ENCODE data around the gene DMD. TPM values are rescaled to one million over a fixed set of nuclear protein-coding genes. Genes with fewer than 3 reads are reported as not detected.
"Not testable (repeated sequence)": the region's sequence is repeated elsewhere in the genome, so short reads cannot be mapped to it uniquely, and the experiment has no call there.

Gene DMD
- total RNA-seq, 2 donors from 2014 or later, result 0.43 to 2.0 TPM

DNA sequence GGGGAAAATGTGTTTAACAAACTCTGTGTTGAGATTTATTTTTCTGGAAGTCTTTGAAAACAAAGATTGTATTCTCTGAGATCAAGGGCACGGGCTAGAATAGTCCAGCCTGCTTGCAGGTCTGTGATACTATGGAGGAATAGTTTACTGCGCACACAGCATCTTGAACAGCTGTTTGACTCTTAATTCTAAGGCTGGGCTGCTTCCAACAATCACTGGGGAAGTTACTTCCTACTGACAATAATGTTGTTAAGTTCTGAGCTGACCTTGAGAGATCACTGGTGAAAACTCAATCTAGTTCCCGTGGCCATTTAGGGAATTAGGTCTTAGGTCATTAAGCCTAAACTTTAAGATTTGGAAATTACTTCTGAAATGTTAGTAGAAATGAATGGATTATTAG, 1723.4 kb downstream of the DMD start:
- Mint-ChIP-seq H3K9me3 (no peaks in the 10 kb centered on the region), H3K27ac (no peak overlapping the region), H3K36me3 (no peaks in the 10 kb centered on the region)
- ATAC-seq, result no peak
- no peak for DNase-seq (ENCODE audit: low spot score in 2 of 2)

DNA sequence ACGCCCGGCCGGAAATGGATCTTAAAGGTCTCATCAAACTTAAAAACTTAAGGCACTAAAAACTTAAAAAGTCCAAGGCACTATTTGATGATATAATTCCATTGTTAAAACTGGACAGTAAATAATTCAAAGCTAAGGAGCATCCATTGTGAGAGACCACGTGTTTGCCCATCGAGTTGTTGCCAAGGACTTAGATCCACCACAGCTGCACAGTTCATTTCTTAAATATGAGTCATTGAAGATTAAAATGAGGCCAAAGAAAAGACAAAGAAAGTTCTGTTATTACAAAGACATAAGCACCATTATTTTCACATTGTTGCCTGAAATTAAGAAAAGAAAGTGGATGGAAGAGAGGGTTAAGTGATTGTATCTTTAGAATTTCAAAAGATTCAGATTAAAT, 1728.0 kb downstream of the DMD start:
- no peaks in the 10 kb centered on the region for H3K9me3 Mint-ChIP-seq
- ATAC-seq (no peak), DNase-seq (ENCODE audit: low spot score in 2 of 2) (no peak)
- H3K27ac Mint-ChIP-seq, result no peak overlapping the region
- H3K36me3 Mint-ChIP-seq, result no peaks in the 10 kb centered on the region

DNA sequence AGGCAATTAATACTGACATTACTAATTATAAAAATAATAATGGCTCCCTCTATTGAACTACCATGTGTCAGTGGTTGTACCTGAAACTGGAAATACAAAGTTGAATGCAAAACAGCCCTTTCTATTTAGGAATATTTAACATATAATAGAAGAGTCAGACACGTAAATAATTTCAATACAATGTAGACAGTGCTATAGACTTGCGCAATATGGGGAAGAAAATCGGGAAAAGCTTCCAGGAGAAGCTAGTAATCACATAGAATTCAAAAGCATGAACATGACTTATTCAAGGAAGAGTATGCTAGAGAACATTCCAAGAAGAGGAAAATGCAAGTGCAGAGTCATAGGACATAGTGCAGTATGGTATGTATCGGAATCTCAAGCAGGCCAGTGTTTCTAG, 1730.7 kb downstream of the DMD start:
- DNase-seq (ENCODE audit: low spot score in 2 of 2) (no peak), ATAC-seq (no peak)
- Mint-ChIP-seq H3K27ac (no peak overlapping the region), H3K36me3 (no peaks in the 10 kb centered on the region), H3K9me3 (no peaks in the 10 kb centered on the region)

DNA sequence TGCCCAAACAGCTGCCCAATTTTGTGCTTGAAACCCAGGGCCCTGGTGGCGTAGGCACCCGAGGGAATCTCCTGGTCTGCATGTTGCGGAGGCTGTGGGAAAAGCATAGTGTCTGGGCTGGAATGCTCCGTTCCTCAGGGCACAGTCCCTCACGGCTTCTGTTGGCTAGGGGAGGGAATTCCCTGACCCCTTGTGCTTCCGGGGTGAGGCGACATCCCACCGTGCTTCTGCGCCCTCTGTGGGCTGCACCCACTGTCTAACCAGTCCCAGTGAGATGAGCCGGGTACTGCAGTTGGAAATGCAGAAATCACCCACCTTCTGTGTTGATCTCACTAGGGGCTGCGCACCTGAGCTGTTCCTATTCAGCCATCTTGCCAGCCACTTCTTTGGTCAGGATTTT, 1740.1 kb downstream of the DMD start:
- ATAC-seq (no peak), DNase-seq (ENCODE audit: low spot score in 2 of 2) (no peak)
- Mint-ChIP-seq H3K9me3 (peaks cover 6 to 8% of the 10 kb centered on the region in 2 donors), H3K27ac (no peak overlapping the region), H3K36me3 (no peaks in the 10 kb centered on the region)

DNA sequence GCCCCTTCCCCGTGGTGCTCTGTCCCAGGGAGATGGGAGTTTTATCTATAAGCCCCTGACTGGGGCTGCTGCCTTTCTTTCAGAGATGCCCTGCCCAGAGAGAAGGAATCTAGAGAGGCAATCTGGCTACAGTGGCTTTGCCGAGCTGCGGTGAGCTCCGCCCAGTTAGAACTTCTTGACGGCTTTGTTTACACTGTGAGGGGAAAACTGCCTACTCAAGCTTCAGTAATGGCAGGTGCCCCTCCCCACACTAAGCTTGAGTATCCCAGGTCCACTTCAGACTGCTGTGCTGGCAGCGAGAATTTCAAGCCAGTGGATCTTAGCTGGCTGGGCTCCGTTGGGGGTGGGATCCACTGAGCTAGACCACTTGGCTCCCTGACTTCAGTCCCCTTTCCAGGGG, 1740.6 kb downstream of the DMD start:
- ATAC-seq; H3K27ac Mint-ChIP-seq; DNase-seq (ENCODE audit: low spot score in 2 of 2); H3K36me3 Mint-ChIP-seq; H3K9me3 Mint-ChIP-seq: not testable (repeated sequence)

DNA sequence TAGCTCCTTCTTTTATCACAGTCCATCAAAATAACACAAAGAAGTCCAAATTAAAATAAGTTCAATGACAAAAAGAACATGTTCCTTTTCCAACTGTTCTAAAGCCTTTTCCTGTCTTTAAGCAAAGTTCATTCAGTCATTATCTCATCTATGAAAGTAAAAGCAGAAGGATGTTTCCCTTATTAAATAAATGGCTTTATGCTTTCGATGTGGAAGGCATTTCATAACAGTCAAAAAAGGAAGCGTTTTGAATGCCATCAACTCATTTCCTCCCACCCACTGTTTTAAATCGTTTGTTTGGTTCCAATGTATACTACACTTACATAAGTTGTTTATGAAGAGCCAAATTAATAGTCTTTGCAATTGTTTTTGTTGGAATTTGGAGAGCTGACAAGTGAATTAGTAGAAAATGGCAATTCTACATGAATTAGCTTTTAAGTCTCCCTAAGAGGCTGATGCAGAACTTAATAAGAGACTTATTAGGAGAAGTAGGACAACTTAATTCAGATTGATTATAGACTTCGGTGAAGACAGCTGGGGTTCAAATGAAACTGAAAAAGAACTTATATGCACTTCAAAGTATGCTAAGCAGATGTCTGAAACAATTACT, 1746.9 kb downstream of the DMD start:
- DNase-seq (ENCODE audit: low spot score in 2 of 2), result no peak
- no peaks in the 10 kb centered on the region for H3K36me3 Mint-ChIP-seq
- no peak for ATAC-seq
- H3K27ac Mint-ChIP-seq, result no peak overlapping the region
- peaks cover 6 to 8% of the 10 kb centered on the region in 2 donors for H3K9me3 Mint-ChIP-seq

DNA sequence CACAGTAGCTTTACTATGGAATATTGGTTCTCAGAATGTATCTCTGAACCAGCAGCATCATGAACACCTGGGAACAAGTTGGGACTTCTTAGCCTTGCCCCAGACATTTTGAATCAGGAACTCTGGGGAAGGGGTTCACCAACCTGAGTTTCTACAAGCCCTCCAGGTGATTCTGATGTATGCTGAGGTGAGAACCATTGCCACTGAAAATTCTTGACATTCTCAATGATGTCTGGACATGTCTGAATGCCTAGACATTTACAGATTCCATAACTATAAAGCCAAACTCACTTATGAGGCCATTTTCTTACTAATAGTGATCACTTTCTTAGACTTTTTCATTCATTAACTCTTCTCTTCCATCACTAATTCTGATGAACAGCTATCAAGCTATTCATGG, 1750.1 kb downstream of the DMD start:
- Mint-ChIP-seq H3K36me3 (no peaks in the 10 kb centered on the region), H3K27ac (no peak overlapping the region), H3K9me3 (no peaks in the 10 kb centered on the region)
- ATAC-seq (no peak), DNase-seq (ENCODE audit: low spot score in 2 of 2) (no peak)

DNA sequence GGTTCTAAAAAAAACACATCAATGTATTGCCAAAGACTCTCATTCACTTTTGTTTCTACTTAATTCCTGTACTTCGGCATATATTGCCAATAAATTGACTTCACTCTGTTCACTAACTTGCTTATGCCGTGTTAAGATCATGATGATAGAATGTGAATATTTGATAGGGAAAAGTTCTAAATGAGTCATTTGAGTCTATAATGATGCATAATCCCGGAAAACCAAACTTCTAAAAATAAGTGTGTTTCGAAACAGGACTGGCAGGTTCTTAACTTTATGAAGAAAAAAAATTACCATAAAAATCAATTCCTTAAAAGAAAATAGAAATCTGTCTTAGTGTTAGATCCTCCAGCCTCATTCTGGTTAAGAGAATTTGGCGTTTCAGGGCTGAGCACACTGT, 1752.0 kb downstream of the DMD start:
- Mint-ChIP-seq H3K9me3 (no peaks in the 10 kb centered on the region), H3K27ac (no peak overlapping the region), H3K36me3 (no peaks in the 10 kb centered on the region)
- ATAC-seq (no peak), DNase-seq (ENCODE audit: low spot score in 2 of 2) (no peak)

DNA sequence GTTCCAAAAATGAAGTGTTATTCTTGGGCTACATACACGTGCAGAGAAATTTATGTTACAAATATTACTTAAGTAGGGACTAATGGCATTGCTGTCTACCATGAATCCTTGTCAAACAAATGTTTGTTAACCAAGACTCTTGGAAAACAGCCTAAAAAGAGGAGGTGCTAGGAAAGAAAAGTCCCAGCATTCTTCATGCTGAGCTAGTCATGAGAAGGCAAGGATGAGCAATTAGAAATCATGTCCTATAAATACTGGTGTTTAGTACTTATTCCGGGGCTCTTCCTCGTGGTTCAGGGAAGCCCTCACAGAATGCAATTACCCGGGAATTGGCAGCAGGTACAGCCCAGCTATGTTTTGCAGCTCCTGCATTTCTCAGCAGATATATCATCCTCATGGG, 1761.4 kb downstream of the DMD start:
- H3K27ac Mint-ChIP-seq, result no peak overlapping the region
- no peak for DNase-seq (ENCODE audit: low spot score in 2 of 2)
- no peaks in the 10 kb centered on the region for H3K9me3 Mint-ChIP-seq
- no peak for ATAC-seq
- H3K36me3 Mint-ChIP-seq, result no peaks in the 10 kb centered on the region

DNA sequence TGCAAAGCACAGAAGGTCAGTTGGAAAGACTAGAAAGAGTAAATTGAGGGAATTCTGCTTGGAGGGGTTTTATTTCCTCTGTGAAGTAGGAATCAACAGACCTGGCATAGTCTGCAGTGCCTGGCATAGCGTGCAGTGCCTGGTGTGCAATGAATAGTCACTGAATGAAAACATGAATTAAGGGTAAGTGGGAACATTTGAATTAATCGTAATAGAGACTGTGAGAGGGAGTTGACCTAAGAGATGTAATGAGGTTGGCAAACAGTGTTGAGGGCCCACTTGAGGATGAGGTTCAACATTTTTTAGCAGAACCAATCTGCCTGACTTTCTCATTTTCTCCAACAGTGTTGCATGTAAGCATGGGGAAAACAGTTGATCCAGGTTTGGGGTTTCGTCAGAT, 1762.3 kb downstream of the DMD start:
- Mint-ChIP-seq H3K36me3 (no peaks in the 10 kb centered on the region), H3K27ac (no peak overlapping the region), H3K9me3 (no peaks in the 10 kb centered on the region)
- ATAC-seq, result no peak
- no peak for DNase-seq (ENCODE audit: low spot score in 2 of 2)

DNA sequence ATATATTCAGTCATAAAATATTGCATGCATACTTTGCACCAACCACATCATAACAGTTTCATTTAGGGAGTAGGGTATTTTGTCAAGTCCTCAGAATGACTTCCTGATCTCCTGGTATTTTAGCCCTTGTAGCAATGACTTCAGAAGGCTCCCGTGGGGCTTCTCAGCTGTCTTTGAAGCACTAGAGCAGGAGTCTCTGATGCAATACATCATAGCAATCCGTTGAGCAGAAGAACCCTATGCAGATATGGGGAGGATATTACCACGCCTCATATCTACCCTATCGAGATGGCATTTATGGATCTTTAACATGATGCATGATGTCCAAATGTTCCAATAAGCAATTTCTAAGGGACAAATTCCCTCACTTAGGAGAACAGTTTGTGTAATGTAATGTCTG, 1765.8 kb downstream of the DMD start:
- no peaks in the 10 kb centered on the region for H3K9me3 Mint-ChIP-seq
- H3K27ac Mint-ChIP-seq, result no peak overlapping the region
- DNase-seq (ENCODE audit: low spot score in 2 of 2), result no peak
- no peak for ATAC-seq
- no peaks in the 10 kb centered on the region for H3K36me3 Mint-ChIP-seq

DNA sequence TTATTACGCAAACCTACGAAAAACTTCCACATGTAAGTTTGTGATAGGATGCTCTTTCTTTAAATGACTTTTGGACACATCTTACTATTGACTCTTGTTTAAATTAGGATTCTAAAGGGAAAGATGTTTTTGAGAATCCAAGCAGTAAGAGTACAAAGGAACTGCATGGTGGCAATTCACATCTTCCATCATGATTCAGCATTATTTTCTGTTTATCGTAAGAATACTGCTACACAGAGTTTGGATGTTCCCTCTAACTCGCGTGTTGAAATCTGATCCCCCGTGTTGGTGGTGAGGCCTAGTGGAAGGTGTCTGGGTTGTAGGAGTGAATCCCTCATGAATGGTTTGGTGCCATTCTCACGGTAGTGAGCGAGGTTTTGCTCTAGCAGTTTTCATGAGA, 1767.7 kb downstream of the DMD start:
- Mint-ChIP-seq H3K36me3 (no peaks in the 10 kb centered on the region), H3K9me3 (no peaks in the 10 kb centered on the region), H3K27ac (no peak overlapping the region)
- ATAC-seq (no peak), DNase-seq (ENCODE audit: low spot score in 2 of 2) (no peak)

DNA sequence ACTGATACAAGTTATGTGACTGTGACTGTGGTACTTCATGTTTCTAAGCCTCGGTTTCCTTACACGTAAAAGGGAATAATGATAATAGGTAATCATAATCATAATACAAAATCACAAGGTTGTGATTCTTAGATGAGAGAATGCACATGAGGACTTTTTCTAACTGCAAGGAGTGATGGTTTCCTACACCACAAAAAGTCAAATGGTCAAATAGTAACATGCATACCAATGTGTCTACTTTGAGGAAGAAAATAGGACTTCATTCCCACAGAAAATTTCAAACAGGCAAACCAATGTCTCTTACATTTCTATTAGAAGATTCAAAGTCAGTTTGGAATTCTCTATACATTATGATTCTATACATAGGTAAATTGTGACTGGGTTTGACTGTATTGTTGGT, 1770.8 kb downstream of the DMD start:
- no peak for ATAC-seq
- Mint-ChIP-seq H3K27ac (no peak overlapping the region), H3K36me3 (no peaks in the 10 kb centered on the region), H3K9me3 (no peaks in the 10 kb centered on the region)
- no peak for DNase-seq (ENCODE audit: low spot score in 2 of 2)

DNA sequence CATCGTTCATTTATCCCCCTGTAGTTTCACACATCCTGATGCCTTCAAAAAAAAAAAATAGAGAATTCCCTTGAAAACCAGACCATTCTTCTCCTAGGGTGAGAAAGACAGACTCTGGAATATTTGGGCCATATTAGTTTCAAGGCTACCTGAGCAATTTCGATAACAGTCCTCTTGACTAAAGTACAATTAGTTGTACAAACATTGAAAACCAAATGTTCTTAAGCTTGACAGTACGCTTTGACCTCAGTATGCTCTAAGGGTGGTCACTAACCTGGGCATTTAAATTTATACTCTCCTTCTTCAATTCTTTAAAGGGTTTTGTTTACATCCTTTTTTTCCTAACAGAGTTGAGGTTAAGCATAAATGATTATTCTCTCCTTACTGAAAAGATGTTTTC, 1774.9 kb downstream of the DMD start:
- no peak for DNase-seq (ENCODE audit: low spot score in 2 of 2)
- no peak overlapping the region for H3K27ac Mint-ChIP-seq
- no peaks in the 10 kb centered on the region for H3K9me3 Mint-ChIP-seq
- no peak for ATAC-seq
- H3K36me3 Mint-ChIP-seq, result no peaks in the 10 kb centered on the region

DNA sequence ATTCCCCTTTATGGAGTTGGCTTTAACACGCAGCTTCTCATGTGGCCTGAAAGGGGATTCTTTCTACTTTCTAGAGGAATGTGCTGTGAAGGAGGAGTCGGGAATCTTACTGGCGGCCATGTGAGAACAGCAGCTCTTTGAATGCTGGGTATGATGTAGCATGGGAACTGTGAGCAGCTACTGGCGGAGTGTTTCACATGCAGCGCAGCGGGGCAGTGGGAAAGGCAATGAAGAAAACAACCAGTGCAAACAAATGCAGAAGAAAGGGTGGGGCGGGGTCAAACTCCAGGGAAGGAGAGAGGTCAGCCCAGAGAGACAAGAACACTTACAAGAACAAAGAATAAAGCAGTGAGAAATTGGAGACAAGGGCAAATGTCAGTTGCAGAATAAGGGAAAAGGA, 1775.8 kb downstream of the DMD start:
- H3K36me3 Mint-ChIP-seq, result no peaks in the 10 kb centered on the region
- H3K9me3 Mint-ChIP-seq, result no peaks in the 10 kb centered on the region
- ATAC-seq, result no peak
- DNase-seq (ENCODE audit: low spot score in 2 of 2), result no peak
- no peak overlapping the region for H3K27ac Mint-ChIP-seq

DNA sequence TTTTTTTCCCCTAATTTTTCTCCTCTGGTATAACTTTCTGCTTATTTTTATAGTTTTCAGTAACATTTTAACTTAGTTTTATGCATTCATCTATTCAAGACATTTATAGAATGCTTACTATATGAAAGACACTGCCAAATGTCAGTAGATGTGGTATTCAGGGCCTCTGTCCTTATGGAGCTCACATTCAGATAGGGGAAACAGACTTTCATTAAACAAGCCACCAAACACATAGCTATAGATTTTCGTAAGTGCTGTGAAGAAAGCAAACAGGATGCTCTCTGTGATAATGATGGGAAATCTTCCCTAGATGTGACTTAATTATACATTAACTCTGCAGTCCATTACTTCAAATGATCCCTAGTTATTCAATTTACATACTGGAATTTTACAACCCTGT, 1777.5 kb downstream of the DMD start:
- ATAC-seq (no peak), DNase-seq (ENCODE audit: low spot score in 2 of 2) (no peak)
- Mint-ChIP-seq H3K27ac (no peak overlapping the region), H3K36me3 (no peaks in the 10 kb centered on the region), H3K9me3 (no peaks in the 10 kb centered on the region)

DNA sequence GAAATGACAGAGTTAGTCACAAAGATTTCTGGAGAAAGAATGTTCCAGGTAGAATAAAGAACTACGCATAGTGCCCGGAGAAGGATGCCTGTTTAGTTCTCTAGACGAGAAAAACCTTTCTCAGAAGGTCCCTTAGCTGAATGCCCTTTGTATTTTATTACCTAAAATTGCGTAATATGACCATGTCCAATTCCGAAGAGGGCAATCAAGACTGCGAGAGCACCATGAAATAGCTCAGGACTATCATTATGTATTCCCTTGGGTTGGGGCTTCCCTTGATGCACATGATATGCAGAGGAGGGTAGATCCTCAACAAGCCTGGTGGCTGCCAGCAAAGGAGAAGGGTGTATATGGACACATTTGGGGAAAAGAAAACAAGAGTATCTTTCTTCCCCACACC, 1781.4 kb downstream of the DMD start:
- ATAC-seq, result no peak
- no peaks in the 10 kb centered on the region for H3K9me3 Mint-ChIP-seq
- H3K27ac Mint-ChIP-seq, result no peak overlapping the region
- no peaks in the 10 kb centered on the region for H3K36me3 Mint-ChIP-seq
- DNase-seq (ENCODE audit: low spot score in 2 of 2), result no peak

DNA sequence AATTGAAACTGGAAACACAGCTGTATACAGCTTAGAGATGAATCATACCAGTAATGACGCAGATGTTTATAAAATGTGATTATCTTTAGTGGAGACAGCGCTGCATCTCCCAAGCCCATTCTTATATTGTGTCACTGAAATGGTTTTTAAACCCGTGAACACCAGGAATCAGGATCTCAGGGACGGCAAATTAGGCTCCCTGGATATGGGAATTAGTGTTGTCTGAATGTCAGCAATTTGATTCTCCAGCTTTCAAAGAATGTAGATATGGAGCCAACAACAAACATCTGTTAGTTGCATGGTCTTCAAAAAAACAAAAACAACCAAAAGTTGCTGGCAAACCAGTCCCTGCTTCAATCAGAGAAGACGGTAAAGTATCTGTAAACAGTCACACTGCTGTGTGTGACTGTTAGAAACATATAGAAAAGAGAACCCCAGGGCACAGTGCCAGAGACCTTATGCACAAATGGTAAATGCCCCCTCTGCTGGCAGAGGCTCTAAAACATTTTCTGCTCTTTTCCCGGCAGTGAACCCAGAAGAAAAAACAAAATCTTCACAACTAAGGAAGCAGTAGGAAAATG, 1787.7 kb downstream of the DMD start:
- no peak for ATAC-seq
- Mint-ChIP-seq H3K27ac (no peak overlapping the region), H3K9me3 (no peaks in the 10 kb centered on the region), H3K36me3 (no peaks in the 10 kb centered on the region)
- DNase-seq (ENCODE audit: low spot score in 2 of 2), result peak in 1 of 2 donors; percentile 2

DNA sequence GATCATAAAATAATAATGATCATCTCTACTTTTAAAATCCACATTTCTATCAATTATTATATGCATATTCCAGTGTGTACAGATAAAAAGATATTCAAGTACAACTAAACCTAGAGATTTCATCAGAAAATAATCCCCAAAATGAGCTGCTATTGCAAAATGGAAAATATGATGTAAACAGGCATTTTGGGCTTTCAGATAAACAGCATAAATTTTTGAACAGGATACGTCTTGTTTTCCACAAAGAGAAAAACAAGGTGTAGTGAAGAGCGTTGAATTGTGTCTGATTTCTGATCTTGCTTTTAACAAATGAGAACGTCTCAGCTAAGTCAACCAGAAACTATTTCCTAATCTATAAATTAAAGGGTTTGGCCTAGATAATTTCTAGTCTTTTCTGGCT, 1789.9 kb downstream of the DMD start:
- Mint-ChIP-seq H3K9me3 (no peaks in the 10 kb centered on the region), H3K27ac (no peak overlapping the region), H3K36me3 (no peaks in the 10 kb centered on the region)
- DNase-seq (ENCODE audit: low spot score in 2 of 2) (no peak), ATAC-seq (no peak)
